Activated B cell treated with CpG ODN at 0.5 μM for 24 hours (primary cell): ENCODE results near the gene KIAA1328. TPM values are rescaled to one million over a fixed set of nuclear protein-coding genes. Genes with fewer than 3 reads are reported as not detected.
"Not testable (repeated sequence)": the region's sequence is repeated elsewhere in the genome, so short reads cannot be mapped to it uniquely, and the experiment has no call there.

Source experiments
- ATAC-seq: fragments of 200-7000 bp; cut with Tn5 transposase; one replicate; pipeline ENCODE4 v1.10.0; 2021; ENCODE audit warnings: low read depth, mild to moderate bottlenecking, moderate library complexity
- CTCF ChIA-PET: fragments of 350-600 bp; sonication (Branson Sonifier 250); formaldehyde crosslinking; loops from one replicate; lab custom pipeline; 2021; ENCODE audit warnings: antibody characterized with exemption; lab: Charles Lee
- POLR2A ChIA-PET: fragments of 350-600 bp; sonication (Branson Sonifier 250); formaldehyde crosslinking; loops from one replicate; lab custom pipeline; 2021; ENCODE audit warnings: antibody characterized with exemption; lab: Charles Lee
- DNase-seq: peaks from one replicate; pipeline ENCODE4 v3.0.0; 2022
- H3K27ac Mint-ChIP-seq: one replicate; pipeline ENCODE4 v1.8.0; 2020; ENCODE audit warnings: mixed read lengths
- H3K27me3 Mint-ChIP-seq: one replicate; pipeline ENCODE4 v1.8.0; 2021; ENCODE audit warnings: mixed read lengths
- H3K36me3 Mint-ChIP-seq: one replicate; pipeline ENCODE4 v1.8.0; 2021; ENCODE audit warnings: low read depth, mixed read lengths
- H3K4me1 Mint-ChIP-seq: one replicate; pipeline ENCODE4 v1.8.0; 2021; ENCODE audit warnings: mixed read lengths
- H3K4me3 Mint-ChIP-seq: one replicate; pipeline ENCODE4 v1.8.0; 2020; ENCODE audit warnings: mild to moderate bottlenecking, mixed read lengths
- H3K9me3 Mint-ChIP-seq: one replicate; pipeline ENCODE4 v1.8.0; 2020; ENCODE audit warnings: mixed read lengths
- CTCF ChIP-seq: fragments of 200-600 bp; IDR thresholded peaks from one replicate; pipeline ENCODE4 v1.8.0; 2022; ENCODE audit warnings: antibody characterized with exemption, mild to moderate bottlenecking
- intact Hi-C: fragments of 100-400 bp; cut with micrococcal nuclease; formaldehyde crosslinking; loops from one replicate; pipeline ENCODE4 v1.15.1; 2024
- total RNA-seq: library from RNA; stranded (reverse); gene quantifications from 2 replicates; pipeline ENCODE4 v1.2.3, GENCODE V29; 2022

KIAA1328 gene
- total RNA-seq, 1 donor from 2014 or later: 12.9 TPM

- H3K9me3 Mint-ChIP-seq: no peaks in the 10 kb centered on the region
- H3K4me1 Mint-ChIP-seq: no peaks in the 10 kb centered on the region
- ChIA-PET POLR2A (no interaction called here), CTCF (no interaction called here)
- no peak overlapping the region for H3K27ac Mint-ChIP-seq
- H3K36me3 Mint-ChIP-seq: peaks cover 21% of the 10 kb centered on the region
- intact Hi-C loops: no loop called here
- no peak for DNase-seq
- no peaks in the 10 kb centered on the region for H3K27me3 Mint-ChIP-seq
- H3K4me3 Mint-ChIP-seq: no peak overlapping the region
- no peak for ATAC-seq
- no peak for TF ChIP-seq CTCF
Measured at GRCh38 chr18:37163119-37163518, 334.2 kb downstream of the KIAA1328 start.

- H3K27me3 Mint-ChIP-seq: no peaks in the 10 kb centered on the region
- DNase-seq: no peak
- no peak for ATAC-seq
- intact Hi-C loops: no loop called here
- peaks cover 16% of the 10 kb centered on the region for H3K36me3 Mint-ChIP-seq
- POLR2A ChIA-PET: no interaction called here
- no peak for TF ChIP-seq CTCF
- H3K4me3 Mint-ChIP-seq: no peak overlapping the region
- no peaks in the 10 kb centered on the region for H3K9me3 Mint-ChIP-seq
- CTCF ChIA-PET: no interaction called here
- no peak overlapping the region for H3K27ac Mint-ChIP-seq
- H3K4me1 Mint-ChIP-seq: no peaks in the 10 kb centered on the region
Measured at GRCh38 chr18:37166491-37166890, 337.6 kb downstream of the KIAA1328 start.

- POLR2A ChIA-PET, CTCF ChIA-PET, H3K4me3 Mint-ChIP-seq, H3K4me1 Mint-ChIP-seq, intact Hi-C loops, DNase-seq, H3K27me3 Mint-ChIP-seq, H3K9me3 Mint-ChIP-seq, H3K27ac Mint-ChIP-seq, ATAC-seq: not testable (repeated sequence)
- H3K36me3 Mint-ChIP-seq: peaks cover 18% of the 10 kb centered on the region
Measured at GRCh38 chr18:37166966-37167365, 338.0 kb downstream of the KIAA1328 start.

GRCh38 chr18:37170984-37171383, 342.1 kb downstream of the KIAA1328 start:
- Mint-ChIP-seq H3K4me1 (no peaks in the 10 kb centered on the region), H3K27ac (no peak overlapping the region), H3K27me3 (no peaks in the 10 kb centered on the region), H3K9me3 (no peaks in the 10 kb centered on the region), H3K4me3 (no peak overlapping the region), H3K36me3 (peaks cover 26% of the 10 kb centered on the region)
- no peak for DNase-seq
- no peak for TF ChIP-seq CTCF
- intact Hi-C loops: loop anchor here (5.0 kb wide), 1 partner anchor 49 kb away; no protein-coding TSS in a partner anchor
- no peak for ATAC-seq
- ChIA-PET CTCF (no interaction called here), POLR2A (no interaction called here)

- ATAC-seq (no peak), DNase-seq (no peak)
- H3K9me3 Mint-ChIP-seq: no peaks in the 10 kb centered on the region
- H3K27me3 Mint-ChIP-seq: no peaks in the 10 kb centered on the region
- intact Hi-C loops: loop anchor here (5.0 kb wide), 1 partner anchor 51 kb away; no protein-coding TSS in a partner anchor
- peaks cover 24% of the 10 kb centered on the region for H3K36me3 Mint-ChIP-seq
- CTCF ChIA-PET: no interaction called here
- H3K4me3 Mint-ChIP-seq: no peak overlapping the region
- POLR2A ChIA-PET: no interaction called here
- no peak for TF ChIP-seq CTCF
- no peak overlapping the region for H3K27ac Mint-ChIP-seq
- no peaks in the 10 kb centered on the region for H3K4me1 Mint-ChIP-seq
Measured at GRCh38 chr18:37173384-37173783, 344.5 kb downstream of the KIAA1328 start.
